ENCODE data around the gene TDRD1.

GRCh38 chr10:114272696-114273095 is 93.5 kb downstream of the TDRD1 start:
- no peak for TF ChIP-seq GLIS3 (CRISPR knock-in tag; IDR thresholded peaks at IDR 0.05)
- TF ChIP-seq PPARA (CRISPR knock-in tag; IDR thresholded peaks at IDR 0.05; ENCODE audit: borderline replicate concordance): no peak
- no peak for TF ChIP-seq RARB (CRISPR knock-in tag; IDR thresholded peaks at IDR 0.05)
- TF ChIP-seq ARNTL (CRISPR knock-in tag; IDR thresholded peaks at IDR 0.05; ENCODE audit: borderline replicate concordance, low read depth): no peak
- TF ChIP-seq CSRNP3 (CRISPR knock-in tag; IDR thresholded peaks at IDR 0.05): no peak
- no peak for TF ChIP-seq ZFP3 (CRISPR knock-in tag; IDR thresholded peaks at IDR 0.05)
- no peak for TF ChIP-seq BACH2 (CRISPR knock-in tag; IDR thresholded peaks at IDR 0.05; ENCODE audit: borderline replicate concordance)
- no peak for TF ChIP-seq POU6F1 (CRISPR knock-in tag; IDR thresholded peaks at IDR 0.05; ENCODE audit: borderline replicate concordance, low read depth)
- TF ChIP-seq OSR1 (CRISPR knock-in tag; IDR thresholded peaks at IDR 0.05): no peak
- no peak for TF ChIP-seq PATZ1 (CRISPR knock-in tag; IDR thresholded peaks at IDR 0.05; ENCODE audit: borderline replicate concordance)

All from SK-N-SH treated with all-trans-retinoic acid at 6 μM for 48 hours (cell line).